ENCODE measurements around the gene TTR.

GRCh38 chr18:31577195-31577594 lies 14.5 kb upstream of the TTR start:
- TF ChIP-seq CTCF (IDR thresholded peaks at IDR 0.05), result no peak
- no peak for TF ChIP-seq POLR2AphosphoS5 (IDR thresholded peaks at IDR 0.05)
